Stomach (tissue), 4 donors: Measurements from ENCODE around the gene SAPCD2.

ENCODE experiments used
- CTCF ChIP-seq, 7 experiments: fragments of 450-650 bp in 4 of 7; fragments of 200-600 bp in 3 of 7; sonication (generic) in 3 of 7; IDR thresholded peaks; one replicate each; pipeline ENCODE4 v1.5.1; 2016 to 2019; ENCODE audit warnings: antibody characterized with exemption in 7 of 7, control low read depth in 2 of 7, mild to moderate bottlenecking in 1 of 7
- EP300 ChIP-seq: sonication (generic); formaldehyde crosslinking; IDR thresholded peaks from one replicate; pipeline ENCODE4 v1.6.1; 2017; ENCODE audit warnings: antibody characterized with exemption
- POLR2A ChIP-seq, 4 donors: fragments of 450-650 bp; IDR thresholded peaks; one replicate each; pipeline ENCODE4 v1.6.1; 2016; ENCODE audit warnings: antibody characterized with exemption in 4 of 4, control low read depth in 2 of 4, mild to moderate bottlenecking in 1 of 4, moderate library complexity in 1 of 4
- POLR2AphosphoS5 ChIP-seq, 3 donors: sonication (generic); formaldehyde crosslinking; IDR thresholded peaks; one replicate each; pipeline ENCODE4 v1.6.1; 2016; ENCODE audit warnings: antibody characterized with exemption in 3 of 3

- TF ChIP-seq CTCF (IDR thresholded peaks at IDR 0.05) (peak in 1 of 7 experiments; percentile 4), POLR2A (IDR thresholded peaks at IDR 0.05) (no peak), POLR2AphosphoS5 (IDR thresholded peaks at IDR 0.05) (no peak), EP300 (no peak)
These were observed 44.8 kb downstream of the SAPCD2 start for GRCh38 chr9:137025517-137025966.
